Endometrial microvascular endothelial cells (primary cell): ENCODE data around the gene VAC14. TPM values are rescaled to one million over a fixed set of nuclear protein-coding genes. Genes with fewer than 3 reads are reported as not detected.
"Not testable (repeated sequence)": the region's sequence is repeated elsewhere in the genome, so short reads cannot be mapped to it uniquely, and the experiment has no call there.

Source experiments
- in situ Hi-C: cut with HindIII; loops from 2 replicates; pipeline ENCODE4 v1.10.0; 2017; ENCODE audit warnings: low sequenced_read_pairs, low pct_unique_long_range_greater_than_20kb; ENCODE audit errors: inconsistent ontology term
- total RNA-seq: library from RNA; depleted of rRNA; stranded (reverse); fragments of >200 nt; gene quantifications from one replicate; pipeline ENCODE4 v1.2.3, GENCODE V29; 2015; ENCODE audit errors: inconsistent ontology term

The VAC14 gene
- total RNA-seq, 1 donor from 2014 or later = 52.0 TPM

DNA sequence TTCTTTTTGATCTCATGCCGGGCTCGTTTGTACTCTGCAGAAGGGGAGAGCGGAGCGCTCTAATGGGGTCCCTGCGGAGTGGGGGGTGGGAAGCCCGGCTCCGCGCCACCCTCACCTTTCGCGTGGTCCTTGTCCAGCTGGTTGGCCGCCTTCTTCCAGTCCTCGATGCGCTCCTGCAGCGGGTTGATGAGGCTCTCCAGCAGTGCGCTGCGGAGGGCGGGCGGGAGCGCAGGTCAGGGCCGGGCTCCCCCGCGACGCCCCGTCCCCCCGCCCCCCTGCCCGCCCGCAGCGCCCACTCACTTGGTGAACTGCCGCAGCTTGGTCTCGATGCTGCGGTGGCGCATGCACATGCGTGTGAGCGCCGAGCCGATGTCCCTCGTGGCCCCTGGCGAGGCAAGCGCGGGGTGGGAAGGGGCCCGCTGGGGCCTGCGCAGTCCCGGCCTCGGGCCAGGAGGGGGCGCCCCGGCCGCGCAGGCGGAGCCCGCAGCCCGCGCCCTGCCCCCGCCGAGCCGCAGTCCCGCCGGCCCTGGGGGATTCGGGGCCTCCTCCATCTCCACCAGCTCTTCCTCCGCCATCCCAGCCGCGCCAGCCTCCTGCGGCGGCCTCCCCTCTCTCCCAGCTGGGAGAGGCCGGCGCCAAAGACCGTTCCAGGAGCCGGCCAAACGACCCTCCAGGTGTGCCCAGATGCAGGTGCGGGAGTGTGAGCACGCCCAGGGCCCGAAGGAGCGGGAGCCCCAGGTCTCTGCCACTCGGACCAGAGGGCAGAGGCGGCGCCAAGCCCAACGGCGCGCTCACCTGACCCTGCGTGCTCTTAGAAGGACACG lies 121.1 kb downstream of the VAC14 start:
- in situ Hi-C loops = no loop called here

DNA sequence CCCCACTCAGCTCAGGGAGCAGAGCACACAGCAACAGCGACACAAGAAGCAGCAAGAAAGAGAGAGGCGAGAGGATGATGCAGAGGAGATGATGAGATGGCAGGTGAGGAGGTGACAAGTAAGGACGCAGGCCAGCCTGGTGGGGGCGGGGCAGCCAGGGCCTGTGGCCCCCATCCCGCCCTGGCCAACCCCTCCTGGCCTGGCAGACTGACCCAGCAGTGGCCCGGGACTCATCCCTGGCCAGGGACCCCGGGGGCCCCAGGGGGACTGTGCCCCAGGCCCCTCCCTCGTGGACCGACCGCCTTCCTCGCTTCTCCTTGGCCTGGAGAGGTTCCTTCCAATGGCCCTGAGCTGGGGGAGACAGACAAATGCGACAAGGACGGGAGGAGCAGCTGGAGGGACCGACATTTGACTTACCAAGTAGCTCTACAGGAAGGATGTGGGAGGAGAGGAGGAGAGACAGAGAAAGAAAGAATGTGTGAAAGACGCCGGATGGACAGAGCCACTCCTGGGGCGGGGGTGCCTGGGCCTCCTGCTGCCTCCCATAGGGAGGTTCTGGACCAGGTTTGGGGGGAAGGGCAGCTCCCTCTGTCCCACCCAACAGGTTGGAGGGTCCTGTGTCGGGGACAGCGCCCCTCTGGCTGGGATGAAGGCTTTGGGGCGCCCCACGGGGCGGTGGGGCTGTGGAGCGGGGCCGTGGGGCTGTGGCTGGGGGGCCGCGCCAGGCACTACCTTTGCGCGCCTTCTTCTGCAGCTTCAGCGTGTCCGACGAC lies 121.9 kb downstream of the VAC14 start:
- in situ Hi-C loops = no loop called here

- in situ Hi-C loops = no loop called here
Measured at GRCh38 chr16:70678121-70678897, 122.6 kb downstream of the VAC14 start.

GRCh38 chr16:70677499-70678120 lies 123.3 kb downstream of the VAC14 start:
- in situ Hi-C loops = no loop called here

GRCh38 chr16:70676675-70677498 lies 124.1 kb downstream of the VAC14 start:
- in situ Hi-C loops = no loop called here

DNA sequence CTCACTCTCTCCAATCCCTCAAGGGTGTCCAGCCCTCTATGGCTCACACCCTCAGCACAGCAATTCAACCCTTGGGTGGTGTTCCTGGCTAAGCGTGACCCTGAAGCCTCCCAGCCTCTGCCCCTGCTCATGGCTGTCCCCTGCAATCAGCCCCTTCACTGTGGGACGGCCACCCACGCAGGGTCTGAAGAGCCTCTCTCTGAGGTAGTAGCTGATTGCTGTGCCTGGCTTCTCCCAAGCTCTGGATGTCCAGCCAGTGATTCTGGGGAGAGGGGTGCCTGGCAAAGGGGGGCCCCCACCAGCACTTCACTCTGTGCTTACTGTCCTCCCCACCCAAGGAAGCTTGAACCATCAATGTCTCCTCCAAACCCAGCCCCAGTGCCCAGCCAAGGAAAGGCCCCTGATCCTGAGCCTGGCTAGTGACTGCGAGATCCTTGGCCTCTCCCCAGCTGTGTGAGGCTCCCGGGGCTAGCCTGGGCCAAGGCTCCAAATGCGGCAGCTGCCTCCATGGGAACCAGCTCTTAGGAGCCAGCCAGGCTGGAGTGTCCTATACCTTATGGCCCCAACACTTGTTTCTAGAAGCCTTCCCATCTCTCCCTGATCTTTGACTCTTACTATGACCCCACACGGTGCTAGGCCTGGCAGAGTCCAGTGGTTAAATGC lies 125.0 kb downstream of the VAC14 start:
- in situ Hi-C loops = no loop called here

GRCh38 chr16:70674221-70675014 lies 126.5 kb downstream of the VAC14 start:
- in situ Hi-C loops = no loop called here

DNA sequence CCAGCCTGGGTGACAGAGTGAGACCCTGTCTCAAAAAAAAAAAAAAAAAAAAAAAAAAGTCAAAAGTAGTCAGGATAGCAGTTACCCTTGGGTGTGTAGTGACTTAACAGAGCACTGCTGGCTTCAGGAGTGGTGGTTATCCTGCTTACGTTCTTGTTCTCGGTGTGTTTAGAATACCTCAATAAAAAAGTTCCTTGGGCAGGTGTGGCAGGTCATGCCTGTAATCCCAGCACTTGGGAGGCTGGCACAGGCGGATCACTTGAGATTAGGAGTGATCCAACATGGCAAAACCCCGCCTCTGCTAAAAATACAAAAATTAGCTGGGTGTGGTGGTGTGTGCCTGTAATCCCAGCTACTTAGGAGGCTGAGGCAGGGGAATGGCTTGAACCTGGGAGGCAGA lies 130.0 kb downstream of the VAC14 start:
- in situ Hi-C loops = not testable (repeated sequence)

DNA sequence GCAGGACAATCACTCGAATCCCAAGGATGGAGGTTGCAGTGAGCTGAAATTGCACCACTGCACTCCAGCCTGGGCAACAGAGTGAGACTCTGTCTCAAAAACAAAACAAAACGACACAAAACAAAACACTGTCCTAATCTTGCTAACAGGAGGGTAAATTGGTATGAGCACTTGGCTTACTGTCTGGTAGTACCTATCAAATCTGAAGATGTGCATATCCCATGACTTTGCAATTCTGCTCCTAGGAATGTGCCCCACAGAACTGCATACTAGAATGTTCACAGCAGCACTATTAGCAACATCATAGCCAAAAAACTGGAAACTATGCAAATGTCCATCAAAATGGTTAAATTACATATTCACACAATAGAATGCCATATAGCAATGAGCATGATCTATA lies 130.8 kb downstream of the VAC14 start:
- in situ Hi-C loops = no loop called here

- in situ Hi-C loops = no loop called here
Measured at GRCh38 chr16:70665806-70666735, 134.9 kb downstream of the VAC14 start.

- in situ Hi-C loops = no loop called here
Measured at GRCh38 chr16:70665113-70665694, 135.8 kb downstream of the VAC14 start.

DNA sequence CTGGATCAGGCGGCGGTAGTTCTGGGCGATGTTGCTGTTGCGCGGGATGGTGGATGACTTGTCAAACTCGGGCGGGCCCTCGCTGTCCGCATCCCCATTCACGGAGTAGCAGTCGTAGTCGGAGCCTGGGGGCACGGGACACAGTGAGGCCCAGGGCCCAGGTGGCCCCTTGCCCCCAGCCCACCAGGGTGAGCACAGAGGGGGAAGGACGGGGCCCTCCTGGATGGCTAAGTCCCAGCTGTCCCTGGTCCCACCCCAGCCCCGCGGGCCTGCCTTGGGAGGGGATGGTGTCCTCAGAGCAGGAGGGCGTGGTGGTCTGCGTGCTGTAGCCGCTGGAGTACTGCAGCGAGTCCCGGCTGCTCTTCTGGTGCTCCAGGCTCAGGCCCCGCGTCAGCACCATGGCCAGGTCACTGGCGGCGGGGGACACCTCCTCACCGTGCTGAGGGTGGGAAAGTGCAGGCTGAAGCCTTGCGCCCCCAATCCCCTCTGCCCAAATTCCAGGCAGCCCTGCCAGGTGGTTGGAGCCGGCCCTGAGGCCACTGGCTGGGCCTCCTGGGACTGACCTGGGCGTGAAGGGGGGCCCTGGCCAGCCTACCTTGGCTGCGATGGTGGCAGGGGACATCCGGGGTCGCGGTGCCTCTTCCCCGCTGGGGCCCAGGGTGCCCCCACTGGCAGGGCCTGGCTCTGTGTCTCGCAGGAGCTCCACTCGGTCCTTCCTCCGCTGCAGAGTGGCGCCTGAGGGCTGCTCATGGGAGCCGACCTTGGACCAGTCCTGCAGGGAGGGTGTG lies 136.4 kb downstream of the VAC14 start:
- in situ Hi-C loops = no loop called here

DNA sequence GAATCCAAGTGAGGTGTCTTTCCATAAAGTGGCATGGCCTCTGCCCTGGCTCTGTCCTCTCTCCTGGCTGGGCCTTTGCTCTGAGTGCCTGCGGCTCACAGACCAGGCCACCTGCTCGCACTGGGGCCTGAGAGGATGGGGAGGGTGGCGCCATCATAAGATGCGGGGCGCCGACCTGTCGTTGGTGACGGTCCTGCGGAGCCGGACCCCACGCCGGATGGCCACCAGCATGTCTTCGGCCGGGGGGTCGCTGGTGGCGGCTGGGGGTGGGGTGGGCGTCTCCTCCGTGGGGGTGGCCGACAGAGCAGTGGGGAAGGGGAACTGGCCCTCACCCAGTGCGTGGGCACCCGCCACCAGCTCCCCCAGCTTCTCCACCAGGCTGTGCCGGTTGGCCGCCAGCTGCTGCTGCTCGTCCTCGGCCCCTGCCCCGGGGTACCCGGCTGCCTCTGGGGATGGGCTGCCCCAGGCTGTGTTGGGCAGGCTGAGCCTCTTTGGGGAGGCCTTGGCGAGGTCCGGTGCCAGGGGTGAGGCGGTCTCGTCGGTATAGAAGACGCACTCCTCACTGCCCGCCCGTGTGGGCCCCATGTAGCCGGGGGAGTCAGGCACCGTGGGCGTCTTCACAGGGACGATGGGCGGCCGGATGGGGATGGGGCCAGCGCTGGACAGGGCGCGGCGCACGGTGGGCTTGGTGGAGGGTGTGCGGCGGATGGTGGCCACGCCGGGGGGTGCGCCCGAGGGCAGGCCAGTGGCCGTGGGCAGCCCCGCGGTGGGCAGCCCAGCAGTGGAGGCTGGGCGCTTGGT lies 137.2 kb downstream of the VAC14 start:
- in situ Hi-C loops = no loop called here

- in situ Hi-C loops = no loop called here
Measured at GRCh38 chr16:70662991-70663523, 137.9 kb downstream of the VAC14 start.
